HepG2 (cell line): ENCODE results near the gene CXCL10. TPM values are rescaled to one million over a fixed set of nuclear protein-coding genes. Genes with fewer than 3 reads are reported as not detected.

Experiments
- ATAC-seq: fragments of 200-7000 bp; cut with Tn5 transposase; 3 replicates; pipeline ENCODE4 v1.9.1; 2020; ENCODE audit warnings: mild to moderate bottlenecking, moderate library complexity
- BruUV-seq: library from RNA; stranded (reverse); fragments of 400-500 nt; replicated peaks from 2 replicates; lab custom pipeline; 2021; lab: Mats Ljungman, UMichigan
- CTCF ChIA-PET: fragments of 300-600 bp; formaldehyde crosslinking; extraction: SDS; loops from one replicate; lab custom pipeline; 2021; ENCODE audit warnings: low total read pairs, inconsistent platforms, low intra/inter-chr PET ratio; lab: Yijun Ruan, JAX
- POLR2A ChIA-PET: fragments of 350-600 bp; sonication (Branson Sonifier 250); formaldehyde crosslinking; loops from one replicate; lab custom pipeline; 2020; ENCODE audit warnings: antibody characterized with exemption, inconsistent platforms; lab: Yijun Ruan, JAX
- DNase-seq: peaks from one replicate; pipeline ENCODE4 v3.0.0-alpha.2; 2015; ENCODE audit warnings: low spot score
- FAIRE-seq: peaks from 3 replicates; lab custom pipeline; 2011; peaks lifted over from hg19 to GRCh38; lab: Jason Lieb, UNC
- H2AFZ ChIP-seq: one replicate; pipeline ENCODE4 v1.6.1; 2011; ENCODE audit warnings: low read length, inconsistent platforms
- H3K27ac ChIP-seq: fragments of 300-600 bp; 3 replicates; pipeline ENCODE4 v1.8.0; 2011; ENCODE audit warnings: mixed run types, mild to moderate bottlenecking, mixed read lengths, low read length, inconsistent platforms; ENCODE audit not compliant: insufficient read depth; ENCODE audit errors: extremely low read length
- H3K27me3 ChIP-seq, 2 experiments: fragments of 200-600 bp in 1 of 2; 2 replicates in 1 of 2; 3 replicates in 1 of 2; pipeline versions ENCODE4 v1.6.0 to v1.8.0; 2011; ENCODE audit warnings: low read length in 2 of 2, mild to moderate bottlenecking in 2 of 2, moderate library complexity in 2 of 2, inconsistent platforms in 1 of 2; ENCODE audit not compliant: insufficient read depth in 2 of 2, control insufficient read depth in 1 of 2
- H3K36me3 ChIP-seq, 2 experiments: fragments of 200-600 bp in 1 of 2; replicated peaks in 1 of 2; 2 replicates in 1 of 2; 3 replicates in 1 of 2; pipeline versions ENCODE4 v1.5.1 to v1.8.0; 2011; ENCODE audit warnings: low read length in 2 of 2, inconsistent platforms in 1 of 2; ENCODE audit not compliant: insufficient read depth in 2 of 2, control insufficient read depth in 1 of 2
- H3K4me1 ChIP-seq: 2 replicates; pipeline ENCODE4 v1.5.1; 2012; ENCODE audit warnings: low read length, inconsistent platforms; ENCODE audit not compliant: insufficient read depth
- H3K4me2 ChIP-seq: 2 replicates; pipeline ENCODE4 v1.6.0; 2011; ENCODE audit warnings: low read depth, low read length, inconsistent platforms
- H3K4me3 ChIP-seq, 3 experiments: fragments of 200-600 bp in 1 of 3; sonication (generic), shearing (Covaris generic) in 1 of 3; replicated peaks in 1 of 3; 2 replicates each; pipeline ENCODE4 v1.5.1; 2011 to 2016; ENCODE audit warnings: low read length in 3 of 3, inconsistent platforms in 2 of 3, low read depth in 2 of 3, mild to moderate bottlenecking in 2 of 3, control low read depth in 1 of 3, mixed read lengths in 1 of 3; ENCODE audit not compliant: insufficient read depth in 1 of 3
- H3K79me2 ChIP-seq: one replicate; pipeline ENCODE4 v1.6.1; 2011; ENCODE audit warnings: low read length, inconsistent platforms; ENCODE audit not compliant: insufficient read depth
- H3K9ac ChIP-seq: 2 replicates; pipeline ENCODE4 v1.6.0; 2011; ENCODE audit warnings: mild to moderate bottlenecking, low read depth, low read length, inconsistent platforms; ENCODE audit not compliant: insufficient read depth
- H3K9me3 ChIP-seq: 2 replicates; pipeline ENCODE4 v1.5.1; 2012; ENCODE audit warnings: mild to moderate bottlenecking, low read length
- H4K20me1 ChIP-seq: 2 replicates; pipeline ENCODE4 v1.6.0; 2011; ENCODE audit warnings: inconsistent platforms, mild to moderate bottlenecking, low read length, moderate library complexity; ENCODE audit not compliant: insufficient read depth
- CENPBD1 ChIP-seq: sonication (generic); formaldehyde crosslinking; IDR thresholded peaks from 2 replicates; pipeline ENCODE4 v1.8.0; 2022; ENCODE audit warnings: missing genetic modification reagents, low read depth, mild to moderate bottlenecking, borderline replicate concordance
- E2F2 ChIP-seq: sonication (generic); formaldehyde crosslinking; IDR thresholded peaks from 2 replicates; pipeline ENCODE4 v1.4.0; 2020; ENCODE audit warnings: missing genetic modification reagents, borderline replicate concordance
- HNRNPUL1 ChIP-seq: fragments of 200-400 bp; formaldehyde crosslinking; IDR thresholded peaks from 2 replicates; pipeline ENCODE4 v1.6.1; 2017; ENCODE audit warnings: low read depth, mild to moderate bottlenecking, low read length, moderate library complexity
- IRX3 ChIP-seq: sonication (generic); formaldehyde crosslinking; IDR thresholded peaks from 2 replicates; pipeline ENCODE4 v1.8.1; 2023; ENCODE audit warnings: mild to moderate bottlenecking, low read depth, missing genetic modification reagents, borderline replicate concordance
- ISL2 ChIP-seq: sonication (generic); formaldehyde crosslinking; IDR thresholded peaks from 2 replicates; pipeline ENCODE4 v1.5.0; 2020; ENCODE audit warnings: missing genetic modification reagents
- MBD4 ChIP-seq: IDR thresholded peaks from 2 replicates; pipeline ENCODE4 v1.6.1; 2012; ENCODE audit warnings: low read length, inconsistent platforms, borderline replicate concordance
- MLLT10 ChIP-seq: sonication (generic); formaldehyde crosslinking; IDR thresholded peaks from 2 replicates; pipeline ENCODE4 v1.4.0; 2020; ENCODE audit warnings: missing genetic modification reagents
- PAWR ChIP-seq: sonication (generic); formaldehyde crosslinking; IDR thresholded peaks from 2 replicates; pipeline ENCODE4 v1.4.0; 2020; ENCODE audit warnings: missing genetic modification reagents, mild to moderate bottlenecking, borderline replicate concordance
- SOX6 ChIP-seq, 2 experiments: fragments of 450-650 bp in 1 of 2; sonication (generic) in 1 of 2; formaldehyde crosslinking in 1 of 2; IDR thresholded peaks; 2 replicates each; pipeline versions ENCODE4 v1.4.0 to v1.6.1; 2017 to 2020; ENCODE audit warnings: antibody characterized with exemption in 1 of 2, mild to moderate bottlenecking in 1 of 2, missing genetic modification reagents in 1 of 2
- SUZ12 ChIP-seq: fragments of 150-350 bp; IDR thresholded peaks from 2 replicates; pipeline ENCODE4 v1.6.1; 2014; ENCODE audit warnings: low read depth, low read length
- THAP9 ChIP-seq: sonication (generic); formaldehyde crosslinking; IDR thresholded peaks from 2 replicates; pipeline ENCODE4; 2020; ENCODE audit warnings: missing genetic modification reagents, mild to moderate bottlenecking, borderline replicate concordance
- ZMYM4 ChIP-seq: sonication (generic); formaldehyde crosslinking; IDR thresholded peaks from 2 replicates; pipeline ENCODE4 v1.8.1; 2023; ENCODE audit warnings: mild to moderate bottlenecking, missing genetic modification reagents
- ZNF772 ChIP-seq: sonication (generic); formaldehyde crosslinking; IDR thresholded peaks from 2 replicates; pipeline ENCODE4 v1.5.0; 2020; ENCODE audit warnings: mild to moderate bottlenecking, missing genetic modification reagents
- WGBS: methylation state at CpG from one replicate; pipeline ENCODE4 v1.1.6; 2017; ENCODE audit warnings: low lambda C conversion rate; 5-methylcytosine and 5-hydroxymethylcytosine counted together
- in situ Hi-C: cut with HindIII; loops from 2 replicates; pipeline ENCODE4 v1.10.0; 2017; ENCODE audit warnings: low pct_unique_long_range_greater_than_20kb; ENCODE audit not compliant: extremely low pct_ligation_motif_present
- intact Hi-C: fragments of 100-400 bp; cut with micrococcal nuclease; formaldehyde crosslinking; loops from one replicate; pipeline ENCODE4 v1.10.0; 2022; ENCODE audit not compliant: unreplicated experiment
- polyA plus RNA-seq, 8 experiments: library from polyadenylated mRNA; depleted of rRNA in 3 of 8; stranded (reverse) in 7 of 8; unstranded in 1 of 8; fragments of >200 nt; fragmentation: Illumina TruSeq in 4 of 8; extraction: Trizol in 4 of 8; gene quantifications; 2 replicates each; pipeline versions ENCODE4 v1.2.1 to v1.2.3, GENCODE V29; 2011 to 2016; ENCODE audit warnings: low read depth in 4 of 8, missing spikeins in 1 of 8, mixed read lengths in 1 of 8; ENCODE audit not compliant: insufficient read depth in 1 of 8
- total RNA-seq, 5 experiments: library from RNA; depleted of rRNA; stranded (reverse); fragments of >200 nt; fragmentation: Illumina TruSeq; extraction: Trizol; gene quantifications; 2 replicates each; pipeline ENCODE4 v1.2.3, GENCODE V29; 2016; ENCODE audit warnings: low read depth in 1 of 5
- TF ChIP-seq, protein P1 (sequence below): sonication (generic); formaldehyde crosslinking; IDR thresholded peaks from 2 replicates; pipeline ENCODE4 v1.4.0; 2020; ENCODE audit warnings: missing genetic modification reagents, mild to moderate bottlenecking, borderline replicate concordance

The CXCL10 gene
- total and polyA plus RNA-seq, 2 of the 13 experiments (the other 11 are each of a cell fraction or from before 2014, with no cell fraction given): not detected

- no peak overlapping the region for H3K4me2 ChIP-seq
- H3K9ac ChIP-seq: no peak overlapping the region
- H3K27me3 ChIP-seq: no peaks in the 10 kb centered on the region; a peak in 1 of 5 replicates
- no peak overlapping the region for H2AFZ ChIP-seq
- ATAC-seq (no peak), FAIRE-seq (no peak), DNase-seq (no peak)
- in situ Hi-C loops: no loop called here
- no peaks in the 10 kb centered on the region for H3K36me3 ChIP-seq
- TF ChIP-seq IRX3: no peak
- TF ChIP-seq ISL2: no peak
- no peak for TF ChIP-seq SOX6 (IDR thresholded peaks at IDR 0.05)
- no peak for TF ChIP-seq SOX6 (CRISPR knock-in tag; IDR thresholded peaks at IDR 0.05)
- TF ChIP-seq MBD4: no peak
- no peak for TF ChIP-seq PAWR (CRISPR knock-in tag)
- TF ChIP-seq HNRNPUL1: no peak
- TF ChIP-seq E2F2 (CRISPR knock-in tag): no peak
- no peaks in the 10 kb centered on the region for H4K20me1 ChIP-seq
- CTCF ChIA-PET: no interaction called here
- no peak overlapping the region for H3K4me3 ChIP-seq
- H3K9me3 ChIP-seq: no peaks in the 10 kb centered on the region
- H3K79me2 ChIP-seq: no peaks in the 10 kb centered on the region
- H3K27ac ChIP-seq: no peak overlapping the region
- H3K4me1 ChIP-seq: no peaks in the 10 kb centered on the region
- BruUV-seq: no TSS peak
- POLR2A ChIA-PET: no interaction called here
- intact Hi-C loops: no loop called here
- WGBS: 0% methylated on average over 1 of the region's 1 CpG
Observed at GRCh38 chr4:76013540-76013939, 9.8 kb downstream of the CXCL10 start.

- DNase-seq (no peak), FAIRE-seq (no peak), ATAC-seq (no peak)
- no peaks in the 10 kb centered on the region for H3K79me2 ChIP-seq
- ChIA-PET CTCF (no interaction called here), POLR2A (no interaction called here)
- no peak overlapping the region for H3K27ac ChIP-seq
- in situ Hi-C loops (no loop called here), intact Hi-C loops (no loop called here)
- H3K36me3 ChIP-seq: no peaks in the 10 kb centered on the region
- 13% methylated on average over 1 of the region's 1 CpG for WGBS
- no peak overlapping the region for H3K4me3 ChIP-seq
- H3K4me1 ChIP-seq: no peaks in the 10 kb centered on the region
- H3K27me3 ChIP-seq: no peaks in the 10 kb centered on the region; a peak in 1 of 5 replicates
- H3K9ac ChIP-seq: no peak overlapping the region
- H3K4me2 ChIP-seq: no peak overlapping the region
- no peak overlapping the region for H2AFZ ChIP-seq
- H4K20me1 ChIP-seq: no peaks in the 10 kb centered on the region
- BruUV-seq: no TSS peak
- no peaks in the 10 kb centered on the region for H3K9me3 ChIP-seq
- TF ChIP-seq ZMYM4 (CRISPR knock-in tag) (no peak), SUZ12 (no peak), THAP9 (no peak), MLLT10 (CRISPR knock-in tag) (no peak), CENPBD1 (CRISPR knock-in tag) (no peak), ZNF772 (CRISPR knock-in tag) (no peak)
- TF ChIP-seq, protein P1, sequence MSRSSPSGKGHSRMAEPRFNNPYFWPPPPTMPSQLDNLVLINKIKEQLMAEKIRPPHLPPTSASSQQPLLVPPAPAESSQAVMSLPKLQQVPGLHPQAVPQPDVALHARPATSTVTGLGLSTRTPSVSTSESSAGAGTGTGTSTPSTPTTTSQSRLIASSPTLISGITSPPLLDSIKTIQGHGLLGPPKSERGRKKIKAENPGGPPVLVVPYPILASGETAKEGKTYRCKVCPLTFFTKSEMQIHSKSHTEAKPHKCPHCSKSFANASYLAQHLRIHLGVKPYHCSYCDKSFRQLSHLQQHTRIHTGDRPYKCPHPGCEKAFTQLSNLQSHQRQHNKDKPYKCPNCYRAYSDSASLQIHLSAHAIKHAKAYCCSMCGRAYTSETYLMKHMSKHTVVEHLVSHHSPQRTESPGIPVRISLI (CRISPR knock-in tag): no peak
Observed at GRCh38 chr4:76012388-76012801, 10.9 kb downstream of the CXCL10 start.
